Measurements from ENCODE around the gene SULT1C3. TPM values are rescaled to one million over a fixed set of nuclear protein-coding genes. Genes with fewer than 3 reads are reported as not detected.

SULT1C3 gene
- total and polyA plus RNA-seq, 2 donors (not counting 1 experiment from before 2014, with no cell fraction given), result not detected

DNA sequence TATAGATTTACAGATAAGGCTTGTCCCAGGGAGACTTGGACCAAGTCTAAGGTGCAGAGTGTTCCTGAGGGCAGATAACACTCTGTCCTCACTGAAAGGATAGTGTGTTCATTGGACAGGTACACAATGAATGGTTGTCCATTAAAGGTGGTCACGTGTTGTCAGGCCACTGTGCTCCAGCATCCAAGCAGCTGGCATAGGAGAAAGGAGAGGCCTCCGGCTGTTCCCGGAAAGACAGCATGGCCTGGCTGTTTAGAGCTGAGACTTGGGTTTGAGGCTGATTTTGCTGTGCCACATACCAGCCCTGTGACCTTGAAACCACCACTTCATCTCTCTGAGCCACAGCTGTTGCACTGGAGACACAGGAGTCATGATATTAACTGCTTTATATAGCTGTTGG is 19.6 kb upstream of the SULT1C3 start:
- H3K27ac ChIP-seq (ENCODE audit: low read length in 2 of 2), result no peak overlapping the region
- intact Hi-C loops (cut with micrococcal nuclease), result no loop called here
- H3K27me3 ChIP-seq (replicated peaks in 1 of 4; ENCODE audit: control extremely low read depth in 1 of 4, control insufficient read depth in 3 of 4, insufficient read depth in 4 of 4, low read length in 3 of 4), result no peaks in the 10 kb centered on the region
- Mint-ChIP-seq H3K4me3 (no peak overlapping the region), H3K27me3 (peaks cover 2% of the 10 kb centered on the region), H3K4me1 (no peaks in the 10 kb centered on the region), H3K9me3 (ENCODE audit: insufficient read depth) (peaks cover 8% of the 10 kb centered on the region), H3K27ac (no peak overlapping the region)
- DNase-seq (no peak), ATAC-seq (ENCODE audit: low read depth) (no peak)
- POLR2A ChIA-PET, result no interaction called here
- H3K4me2 ChIP-seq (replicated peaks; ENCODE audit: low read depth, low read length, poor library complexity, severe bottlenecking), result no peak overlapping the region
- CTCF ChIA-PET, result no interaction called here
- no peaks in the 10 kb centered on the region for H4K20me1 ChIP-seq (ENCODE audit: control insufficient read depth, insufficient read depth, low read length, poor library complexity, severe bottlenecking)
- H3K4me1 ChIP-seq (ENCODE audit: control insufficient read depth in 2 of 2, insufficient read depth in 2 of 2, low read length in 2 of 2), result no peaks in the 10 kb centered on the region
- no peaks in the 10 kb centered on the region for H3K36me3 ChIP-seq (replicated peaks in 1 of 2; ENCODE audit: control extremely low read depth in 1 of 2, control insufficient read depth in 1 of 2, extremely low read depth in 1 of 2, insufficient read depth in 2 of 2, low read length in 1 of 2)
- H2AFZ ChIP-seq (ENCODE audit: insufficient read depth, low read depth, low read length, poor library complexity, severe bottlenecking), result no peak overlapping the region
- peaks cover 0 to 6% (median 5%) of the 10 kb centered on the region in 3 donors for H3K9me3 ChIP-seq (ENCODE audit: control extremely low read depth in 1 of 3, control insufficient read depth in 2 of 3, insufficient read depth in 1 of 3, low read length in 2 of 3)
- H3K4me3 ChIP-seq (ENCODE audit: control extremely low read depth in 1 of 5, extremely low read depth in 1 of 5, insufficient read depth in 1 of 5, low read depth in 2 of 5, low read length in 4 of 5), result no peak overlapping the region
- H3K79me2 ChIP-seq (ENCODE audit: control insufficient read depth, insufficient read depth, low read length), result no peaks in the 10 kb centered on the region
- WGBS (ENCODE audit: insufficient coverage), result 70% methylated on average over 1 of the region's 3 CpGs
- TF ChIP-seq EZH2 (IDR thresholded peaks at IDR 0.05; ENCODE audit: borderline replicate concordance, insufficient read depth, low read depth, low read length, poor library complexity, severe bottlenecking) (no peak), CTCF (IDR thresholded peaks at IDR 0.05) (no peak)
- H3K9ac ChIP-seq (ENCODE audit: low read length), result no peak overlapping the region

DNA sequence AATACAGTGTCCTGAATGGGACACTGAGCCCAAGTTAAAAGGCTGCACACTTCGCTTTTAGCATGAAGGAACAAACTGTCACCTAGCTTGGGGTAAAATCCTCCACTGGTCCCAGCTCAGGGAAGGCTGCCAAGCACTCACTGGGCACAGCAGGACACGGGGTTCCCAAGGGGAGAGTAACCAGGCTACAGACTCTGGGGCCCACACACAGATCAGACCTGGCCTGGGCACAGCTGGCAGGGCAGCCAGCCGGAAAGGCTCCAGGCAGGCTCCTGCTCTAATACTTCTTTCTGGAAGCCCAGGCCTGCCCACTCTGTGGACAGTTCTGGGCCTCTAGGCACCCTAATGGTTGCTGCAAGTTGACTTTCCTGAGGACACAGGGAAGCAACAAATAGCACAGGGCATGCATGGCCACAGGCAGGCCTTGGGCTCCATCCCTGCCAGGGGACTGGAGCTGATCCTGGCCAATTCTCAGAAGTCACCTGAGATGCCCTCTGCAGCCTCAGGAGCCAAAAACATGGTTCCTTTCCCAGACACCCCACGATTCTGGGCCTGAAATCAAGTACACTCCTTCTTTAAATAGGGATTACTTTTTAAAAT is 18.7 kb upstream of the SULT1C3 start:
- TF ChIP-seq CTCF (IDR thresholded peaks at IDR 0.05), result no peak
- no peak for TF ChIP-seq EZH2 (IDR thresholded peaks at IDR 0.05; ENCODE audit: borderline replicate concordance, insufficient read depth, low read depth, low read length, poor library complexity, severe bottlenecking)
- ATAC-seq (ENCODE audit: low read depth) (no peak), DNase-seq (no peak)
- Histone ChIP-seq H3K4me2 (replicated peaks; ENCODE audit: low read depth, low read length, poor library complexity, severe bottlenecking) (no peak overlapping the region), H4K20me1 (ENCODE audit: control insufficient read depth, insufficient read depth, low read length, poor library complexity, severe bottlenecking) (no peaks in the 10 kb centered on the region), H3K27ac (ENCODE audit: low read length in 2 of 2) (no peak overlapping the region), H3K9ac (ENCODE audit: low read length) (no peak overlapping the region), H3K27me3 (replicated peaks in 1 of 4; ENCODE audit: control extremely low read depth in 1 of 4, control insufficient read depth in 3 of 4, insufficient read depth in 4 of 4, low read length in 3 of 4) (no peaks in the 10 kb centered on the region), H3K36me3 (replicated peaks in 1 of 2; ENCODE audit: control extremely low read depth in 1 of 2, control insufficient read depth in 1 of 2, extremely low read depth in 1 of 2, insufficient read depth in 2 of 2, low read length in 1 of 2) (no peaks in the 10 kb centered on the region), H2AFZ (ENCODE audit: insufficient read depth, low read depth, low read length, poor library complexity, severe bottlenecking) (no peak overlapping the region), H3K4me1 (ENCODE audit: control insufficient read depth in 2 of 2, insufficient read depth in 2 of 2, low read length in 2 of 2) (no peaks in the 10 kb centered on the region), H3K79me2 (ENCODE audit: control insufficient read depth, insufficient read depth, low read length) (no peaks in the 10 kb centered on the region), H3K4me3 (ENCODE audit: control extremely low read depth in 1 of 5, extremely low read depth in 1 of 5, insufficient read depth in 1 of 5, low read depth in 2 of 5, low read length in 4 of 5) (no peak overlapping the region), H3K9me3 (ENCODE audit: control extremely low read depth in 1 of 3, control insufficient read depth in 2 of 3, insufficient read depth in 1 of 3, low read length in 2 of 3) (peaks cover 0 to 6% (median 5%) of the 10 kb centered on the region in 3 donors)
- CTCF ChIA-PET, result no interaction called here
- no peak overlapping the region for H3K4me3 Mint-ChIP-seq
- WGBS (ENCODE audit: insufficient coverage), result 90% methylated on average over 3 of the region's 4 CpGs
- H3K27me3 Mint-ChIP-seq, result peaks cover 2% of the 10 kb centered on the region
- no peak overlapping the region for H3K27ac Mint-ChIP-seq
- H3K4me1 Mint-ChIP-seq, result no peaks in the 10 kb centered on the region
- POLR2A ChIA-PET, result no interaction called here
- peaks cover 8% of the 10 kb centered on the region for H3K9me3 Mint-ChIP-seq (ENCODE audit: insufficient read depth)
- intact Hi-C loops (cut with micrococcal nuclease), result no loop called here
